HL-60 (cell line): ENCODE measurements around the gene RANBP6.

Experiments
- DNase-seq, 2 experiments: peaks; one replicate each; pipeline ENCODE4 v3.0.0-alpha.2; 2010 to 2020; ENCODE audit warnings: low read depth in 1 of 2, low spot score in 1 of 2
- H3K27ac ChIP-seq: fragments of 250-450 bp; sonication (Bioruptor Pico); replicated peaks from 2 replicates; pipeline ENCODE4 v1.5.1; 2020; ENCODE audit warnings: mild to moderate bottlenecking, moderate library complexity
- H3K27me3 ChIP-seq: fragments of 250-450 bp; sonication (Bioruptor Pico); 2 replicates; pipeline ENCODE4 v1.5.1; 2021; ENCODE audit warnings: mild to moderate bottlenecking, moderate library complexity; ENCODE audit not compliant: insufficient read depth, poor library complexity, severe bottlenecking
- H3K4me3 ChIP-seq: replicated peaks from 2 replicates; pipeline ENCODE4 v1.5.1; 2011; ENCODE audit warnings: mild to moderate bottlenecking, control low read depth, low read length; ENCODE audit not compliant: insufficient read depth
- GABPA ChIP-seq: IDR thresholded peaks from 2 replicates; pipeline ENCODE4 v1.6.1; 2012; ENCODE audit warnings: low read depth
- POLR2AphosphoS5 ChIP-seq: IDR thresholded peaks from 2 replicates; pipeline ENCODE4 v1.6.1; 2012; ENCODE audit warnings: low read depth
- SPI1 ChIP-seq: IDR thresholded peaks from 2 replicates; pipeline ENCODE4 v1.6.1; 2012; ENCODE audit warnings: low read depth, mild to moderate bottlenecking, borderline replicate concordance
- TF ChIP-seq, protein P1 (sequence below): IDR thresholded peaks from 2 replicates; pipeline ENCODE4 v1.6.1; 2012; ENCODE audit warnings: low read depth; ENCODE audit not compliant: insufficient replicate concordance
- TF ChIP-seq, protein P2 (sequence below): IDR thresholded peaks from one replicate; pipeline ENCODE4 v1.5.1; 2011; ENCODE audit warnings: low read length, control low read depth, inconsistent platforms; ENCODE audit not compliant: insufficient read depth

The RANBP6 gene

DNA sequence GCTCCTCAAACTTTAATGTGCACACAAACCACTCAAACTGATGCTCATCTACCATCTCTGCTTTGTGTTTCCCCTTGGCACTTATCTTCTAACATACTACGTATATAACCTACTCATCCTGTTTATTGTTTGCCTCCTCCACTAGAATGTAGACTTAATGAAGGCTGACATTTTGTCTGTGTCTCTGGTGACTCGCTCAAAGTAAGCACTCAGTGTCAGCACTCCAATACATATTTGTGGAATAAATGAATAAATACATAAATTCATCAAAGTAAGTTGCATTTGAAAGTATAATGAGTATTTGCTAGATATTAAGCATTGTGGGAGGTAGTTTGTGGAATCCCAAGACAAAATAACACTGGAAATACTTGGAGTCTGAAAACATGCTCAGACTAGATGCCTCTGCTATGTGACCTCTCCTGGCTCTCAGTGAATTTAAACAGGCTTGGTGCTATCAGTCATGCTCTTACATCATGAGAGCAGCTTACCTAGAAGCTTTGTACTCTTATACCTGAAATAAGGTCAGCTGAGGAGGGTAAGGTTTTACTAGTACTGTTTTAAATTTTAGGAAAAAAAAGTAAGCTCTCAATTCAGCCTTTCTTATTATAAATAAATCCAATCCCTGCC lies 37.0 kb upstream of the RANBP6 start:
- no peaks in the 10 kb centered on the region for H3K27me3 ChIP-seq
- no peak for TF ChIP-seq POLR2AphosphoS5
- H3K4me3 ChIP-seq = no peak overlapping the region
- DNase-seq = no peak
- no peak overlapping the region for H3K27ac ChIP-seq

DNA sequence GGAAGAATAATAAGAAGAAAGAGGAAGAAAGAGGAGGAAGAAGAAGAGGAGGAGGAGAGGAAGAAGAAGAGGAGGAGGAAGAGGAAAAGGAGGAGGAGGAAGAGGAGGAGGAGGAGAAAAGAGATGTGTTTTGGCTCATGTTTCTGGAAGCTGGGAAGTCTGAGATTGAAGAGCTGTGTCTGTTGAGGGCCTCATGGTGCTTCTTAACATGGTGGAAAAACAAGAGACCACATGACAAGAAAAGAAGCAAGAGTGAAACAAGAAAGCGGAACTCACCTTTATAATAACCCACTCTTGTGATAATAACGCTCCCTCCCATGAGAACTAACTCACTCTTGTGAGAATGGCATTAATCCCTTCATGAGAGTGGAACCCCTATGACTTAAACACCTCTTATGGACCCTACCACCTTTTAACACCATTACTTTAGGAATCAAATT lies 36.1 kb upstream of the RANBP6 start:
- Histone ChIP-seq H3K27ac (no peak overlapping the region), H3K27me3 (no peaks in the 10 kb centered on the region)
- TF ChIP-seq, protein P1, sequence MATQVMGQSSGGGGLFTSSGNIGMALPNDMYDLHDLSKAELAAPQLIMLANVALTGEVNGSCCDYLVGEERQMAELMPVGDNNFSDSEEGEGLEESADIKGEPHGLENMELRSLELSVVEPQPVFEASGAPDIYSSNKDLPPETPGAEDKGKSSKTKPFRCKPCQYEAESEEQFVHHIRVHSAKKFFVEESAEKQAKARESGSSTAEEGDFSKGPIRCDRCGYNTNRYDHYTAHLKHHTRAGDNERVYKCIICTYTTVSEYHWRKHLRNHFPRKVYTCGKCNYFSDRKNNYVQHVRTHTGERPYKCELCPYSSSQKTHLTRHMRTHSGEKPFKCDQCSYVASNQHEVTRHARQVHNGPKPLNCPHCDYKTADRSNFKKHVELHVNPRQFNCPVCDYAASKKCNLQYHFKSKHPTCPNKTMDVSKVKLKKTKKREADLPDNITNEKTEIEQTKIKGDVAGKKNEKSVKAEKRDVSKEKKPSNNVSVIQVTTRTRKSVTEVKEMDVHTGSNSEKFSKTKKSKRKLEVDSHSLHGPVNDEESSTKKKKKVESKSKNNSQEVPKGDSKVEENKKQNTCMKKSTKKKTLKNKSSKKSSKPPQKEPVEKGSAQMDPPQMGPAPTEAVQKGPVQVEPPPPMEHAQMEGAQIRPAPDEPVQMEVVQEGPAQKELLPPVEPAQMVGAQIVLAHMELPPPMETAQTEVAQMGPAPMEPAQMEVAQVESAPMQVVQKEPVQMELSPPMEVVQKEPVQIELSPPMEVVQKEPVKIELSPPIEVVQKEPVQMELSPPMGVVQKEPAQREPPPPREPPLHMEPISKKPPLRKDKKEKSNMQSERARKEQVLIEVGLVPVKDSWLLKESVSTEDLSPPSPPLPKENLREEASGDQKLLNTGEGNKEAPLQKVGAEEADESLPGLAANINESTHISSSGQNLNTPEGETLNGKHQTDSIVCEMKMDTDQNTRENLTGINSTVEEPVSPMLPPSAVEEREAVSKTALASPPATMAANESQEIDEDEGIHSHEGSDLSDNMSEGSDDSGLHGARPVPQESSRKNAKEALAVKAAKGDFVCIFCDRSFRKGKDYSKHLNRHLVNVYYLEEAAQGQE = no peak
- TF ChIP-seq POLR2AphosphoS5 (no peak), GABPA (no peak), SPI1 (no peak)
- TF ChIP-seq, protein P2, sequence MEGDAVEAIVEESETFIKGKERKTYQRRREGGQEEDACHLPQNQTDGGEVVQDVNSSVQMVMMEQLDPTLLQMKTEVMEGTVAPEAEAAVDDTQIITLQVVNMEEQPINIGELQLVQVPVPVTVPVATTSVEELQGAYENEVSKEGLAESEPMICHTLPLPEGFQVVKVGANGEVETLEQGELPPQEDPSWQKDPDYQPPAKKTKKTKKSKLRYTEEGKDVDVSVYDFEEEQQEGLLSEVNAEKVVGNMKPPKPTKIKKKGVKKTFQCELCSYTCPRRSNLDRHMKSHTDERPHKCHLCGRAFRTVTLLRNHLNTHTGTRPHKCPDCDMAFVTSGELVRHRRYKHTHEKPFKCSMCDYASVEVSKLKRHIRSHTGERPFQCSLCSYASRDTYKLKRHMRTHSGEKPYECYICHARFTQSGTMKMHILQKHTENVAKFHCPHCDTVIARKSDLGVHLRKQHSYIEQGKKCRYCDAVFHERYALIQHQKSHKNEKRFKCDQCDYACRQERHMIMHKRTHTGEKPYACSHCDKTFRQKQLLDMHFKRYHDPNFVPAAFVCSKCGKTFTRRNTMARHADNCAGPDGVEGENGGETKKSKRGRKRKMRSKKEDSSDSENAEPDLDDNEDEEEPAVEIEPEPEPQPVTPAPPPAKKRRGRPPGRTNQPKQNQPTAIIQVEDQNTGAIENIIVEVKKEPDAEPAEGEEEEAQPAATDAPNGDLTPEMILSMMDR = no peak

DNA sequence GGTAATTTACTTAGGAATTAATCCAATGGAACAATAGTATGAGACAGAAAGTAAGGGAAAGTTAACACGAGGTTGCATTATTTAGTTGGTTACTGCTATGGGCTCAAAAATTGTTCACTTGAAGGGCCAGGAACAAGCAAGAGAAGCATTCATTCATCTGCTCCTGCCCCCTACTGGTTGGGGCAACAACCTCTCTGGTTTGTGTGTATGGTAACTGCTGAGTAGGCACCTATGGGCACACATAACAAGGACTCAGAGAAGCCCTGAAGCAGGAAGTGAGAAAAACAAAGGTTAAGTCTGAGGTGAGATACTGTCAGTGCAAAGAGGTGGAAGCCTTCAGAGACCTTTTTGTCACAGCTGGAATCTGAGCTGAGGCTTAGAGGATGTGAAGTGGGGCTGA lies 34.4 kb upstream of the RANBP6 start:
- TF ChIP-seq GABPA = no peak
- TF ChIP-seq, protein P2 = peak; percentile 53
- DNase-seq = peak in 1 of 2 experiments; percentile 64
- Histone ChIP-seq H3K27ac (no peak overlapping the region), H3K4me3 (no peak overlapping the region), H3K27me3 (no peaks in the 10 kb centered on the region)

More for the DNA sequence above, 36.1 kb upstream of the RANBP6 start:
- no peak for DNase-seq
- H3K4me3 ChIP-seq = no peak overlapping the region

DNA sequence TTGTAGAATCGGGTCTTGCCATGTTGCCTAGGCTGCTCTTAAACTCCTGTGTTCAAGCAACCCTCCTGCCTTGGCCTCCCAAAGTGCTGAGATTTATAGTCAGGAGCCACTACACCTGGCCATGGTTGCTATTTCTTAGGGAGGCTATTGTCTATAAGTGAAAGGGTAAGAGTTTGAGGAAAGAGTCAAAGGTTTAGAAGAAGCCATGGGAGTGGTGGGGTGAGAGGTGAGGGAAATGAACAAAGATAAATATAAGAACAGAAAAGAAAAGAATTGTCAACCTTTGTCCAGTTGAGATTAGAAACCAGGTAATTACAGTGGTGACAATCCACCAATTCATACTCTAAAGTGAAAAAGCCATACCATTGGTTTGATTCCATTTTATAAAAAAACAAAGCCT lies 32.6 kb upstream of the RANBP6 start:
- TF ChIP-seq POLR2AphosphoS5 (no peak), GABPA (no peak), SPI1 (no peak)
- TF ChIP-seq, protein P2 = no peak
- TF ChIP-seq, protein P1 = no peak
- Histone ChIP-seq H3K27ac (no peak overlapping the region), H3K27me3 (no peaks in the 10 kb centered on the region), H3K4me3 (no peak overlapping the region)
- DNase-seq = no peak
